Skeletal muscle tissue (tissue), 4 donors: ENCODE data around the gene GJC2. TPM values are rescaled to one million over a fixed set of nuclear protein-coding genes. Genes with fewer than 3 reads are reported as not detected.

Experiments
- H3K27ac ChIP-seq: one replicate; pipeline ENCODE4 v1.7.0; 2013; ENCODE audit warnings: mild to moderate bottlenecking, low read depth, low read length, inconsistent platforms
- H3K27me3 ChIP-seq, 3 donors: one replicate each; pipeline ENCODE4 v1.7.0; 2013; ENCODE audit warnings: low read length in 3 of 3; ENCODE audit not compliant: control insufficient read depth in 3 of 3, insufficient read depth in 3 of 3
- H3K36me3 ChIP-seq, 3 donors: one replicate each; pipeline ENCODE4 v1.7.0; 2013; ENCODE audit warnings: low read length in 3 of 3; ENCODE audit not compliant: control insufficient read depth in 3 of 3, insufficient read depth in 3 of 3
- H3K4me1 ChIP-seq, 3 donors: one replicate each; pipeline ENCODE4 v1.7.0; 2013; ENCODE audit warnings: low read length in 3 of 3, mild to moderate bottlenecking in 3 of 3; ENCODE audit not compliant: control insufficient read depth in 3 of 3, insufficient read depth in 3 of 3
- H3K4me3 ChIP-seq, 3 donors: one replicate each; pipeline ENCODE4 v1.7.0; 2013; ENCODE audit warnings: low read length in 3 of 3
- H3K9ac ChIP-seq, 3 donors: one replicate each; pipeline ENCODE4 v1.7.0; 2013; ENCODE audit warnings: low read length in 3 of 3, mild to moderate bottlenecking in 3 of 3, moderate library complexity in 2 of 3, low read depth in 1 of 3
- H3K9me3 ChIP-seq, 3 donors: one replicate each; pipeline ENCODE4 v1.7.0; 2013; ENCODE audit warnings: low read length in 3 of 3; ENCODE audit not compliant: control insufficient read depth in 3 of 3
- total RNA-seq: library from RNA; depleted of rRNA; stranded (reverse); fragments of >200 nt; gene quantifications from one replicate; pipeline ENCODE4 v1.2.3, GENCODE V29; 2014
- donor health status: Osteomylitis.

Gene GJC2
- total RNA-seq, 1 donor from 2014 or later = 1.6 TPM

DNA sequence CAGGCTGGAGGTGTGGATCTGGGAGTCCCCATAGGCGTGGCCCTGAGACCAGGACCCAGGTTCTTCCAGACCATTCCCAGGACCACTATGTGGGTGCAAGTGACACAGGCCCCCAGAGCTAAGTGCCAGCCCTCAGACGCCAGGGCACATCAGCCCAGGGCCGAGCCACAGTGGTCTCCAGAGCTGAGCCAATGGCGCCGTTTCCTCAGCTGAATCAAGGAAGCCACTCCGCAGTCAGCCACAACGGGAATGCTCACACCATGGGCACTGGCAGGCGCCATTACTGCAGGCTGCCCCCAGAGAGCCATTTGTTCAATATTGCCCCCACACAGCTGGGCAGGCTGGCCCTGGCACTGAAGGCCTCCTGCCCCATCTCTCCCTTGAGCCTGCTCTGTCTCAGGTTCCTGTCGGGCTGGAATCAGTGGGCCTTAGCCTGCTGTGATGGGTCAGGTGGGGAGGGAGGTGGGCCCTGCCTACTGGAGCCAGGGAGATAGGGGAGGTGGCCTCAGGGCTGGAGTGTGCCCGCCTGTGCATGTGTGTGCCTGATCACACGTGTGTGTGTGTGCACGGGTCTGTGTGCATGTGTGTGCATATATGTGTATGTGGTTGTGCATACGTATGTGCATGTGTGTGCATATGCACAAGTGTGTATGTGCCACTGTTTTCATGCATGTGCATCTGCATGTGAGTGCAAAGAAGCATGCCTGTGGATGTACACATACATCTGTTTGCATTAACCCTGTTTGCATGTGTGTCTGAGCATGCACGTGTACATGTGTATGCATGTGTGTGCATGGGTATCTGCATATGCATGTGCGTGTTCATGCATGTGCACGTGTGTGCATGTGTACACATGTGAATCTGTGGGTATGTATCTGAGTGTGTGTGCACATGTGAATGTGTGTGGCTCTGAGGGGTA, 6.1 kb downstream of the GJC2 start:
- Histone ChIP-seq H3K4me3 (no peak overlapping the region), H3K27me3 (peaks cover 23 to 31% (median 26%) of the 10 kb centered on the region in 3 donors), H3K27ac (no peak overlapping the region), H3K4me1 (peaks cover 10 to 15% (median 14%) of the 10 kb centered on the region in 3 donors), H3K36me3 (no peaks in the 10 kb centered on the region), H3K9ac (no peak overlapping the region), H3K9me3 (no peaks in the 10 kb centered on the region)

DNA sequence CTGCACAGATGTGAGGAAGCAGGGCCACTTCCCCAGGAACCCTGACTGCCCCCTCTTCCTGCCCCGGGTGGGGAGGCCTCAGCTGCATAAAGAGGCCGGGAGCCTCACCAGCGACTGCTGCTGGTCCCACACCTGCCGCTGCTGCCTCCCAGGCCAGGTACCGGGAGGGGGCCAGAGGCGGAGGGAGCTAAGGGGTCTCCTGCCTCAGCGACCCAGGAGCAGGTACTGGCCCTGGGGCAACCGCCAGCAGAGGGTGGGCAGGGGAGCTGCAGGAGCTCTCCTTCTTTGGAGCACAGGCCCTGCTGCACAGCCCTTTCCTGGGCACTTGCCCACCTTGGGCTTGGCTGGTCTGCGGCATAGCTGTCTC, 6.8 kb downstream of the GJC2 start:
- peak overlapping the region in 1 of 3 donors; percentile 6 for H3K4me3 ChIP-seq
- H3K27ac ChIP-seq = no peak overlapping the region
- H3K36me3 ChIP-seq = no peaks in the 10 kb centered on the region
- peaks cover 26 to 33% (median 26%) of the 10 kb centered on the region in 3 donors for H3K27me3 ChIP-seq
- H3K4me1 ChIP-seq = peaks cover 8 to 11% (median 9%) of the 10 kb centered on the region in 3 donors
- H3K9ac ChIP-seq = no peak overlapping the region
- no peaks in the 10 kb centered on the region for H3K9me3 ChIP-seq

DNA sequence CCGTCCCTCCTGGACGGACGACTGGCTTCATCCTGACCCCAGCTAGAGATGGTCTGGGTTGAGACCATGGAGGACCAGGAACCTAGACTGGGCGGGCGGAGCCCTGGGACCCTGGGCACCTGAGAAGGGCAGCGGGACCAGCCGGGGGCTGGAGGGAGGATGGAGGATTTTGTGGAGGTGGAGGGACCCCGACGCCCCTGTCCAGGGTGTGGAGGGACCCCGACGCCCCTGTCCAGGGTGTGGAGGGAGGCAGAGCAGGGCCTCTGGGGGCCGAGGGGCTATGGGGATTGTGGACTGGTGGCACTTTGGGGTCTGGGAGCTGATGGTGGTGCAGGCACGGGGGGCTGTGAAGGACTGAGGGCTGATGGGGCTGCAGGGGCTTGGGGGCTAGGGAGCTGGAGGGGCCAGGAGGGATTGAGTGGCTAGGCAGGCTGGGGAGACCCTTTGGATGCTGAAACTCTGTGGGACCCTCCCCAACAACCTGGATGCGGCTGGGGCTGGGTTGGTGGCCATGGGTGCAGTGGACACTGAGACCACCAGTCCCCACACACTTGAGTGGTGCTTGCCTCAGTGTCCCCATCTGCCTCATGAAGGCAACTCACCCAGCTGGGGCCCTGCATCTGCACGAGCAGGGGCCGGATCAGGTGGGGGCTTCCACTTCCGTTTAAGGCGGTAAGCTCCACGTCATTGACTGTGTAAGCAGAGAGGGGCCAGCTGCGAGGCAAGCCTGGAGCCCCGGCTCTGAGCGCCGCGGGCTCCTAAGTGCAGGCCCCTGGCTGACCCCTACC, 7.4 kb downstream of the GJC2 start:
- H3K36me3 ChIP-seq = no peaks in the 10 kb centered on the region
- H3K27me3 ChIP-seq = peaks cover 27 to 40% (median 27%) of the 10 kb centered on the region in 3 donors
- peak overlapping the region in 1 of 3 donors; percentile 6 for H3K4me3 ChIP-seq
- H3K4me1 ChIP-seq = peaks cover 10 to 13% (median 12%) of the 10 kb centered on the region in 3 donors
- no peak overlapping the region for H3K9ac ChIP-seq
- no peak overlapping the region for H3K27ac ChIP-seq
- H3K9me3 ChIP-seq = no peaks in the 10 kb centered on the region

DNA sequence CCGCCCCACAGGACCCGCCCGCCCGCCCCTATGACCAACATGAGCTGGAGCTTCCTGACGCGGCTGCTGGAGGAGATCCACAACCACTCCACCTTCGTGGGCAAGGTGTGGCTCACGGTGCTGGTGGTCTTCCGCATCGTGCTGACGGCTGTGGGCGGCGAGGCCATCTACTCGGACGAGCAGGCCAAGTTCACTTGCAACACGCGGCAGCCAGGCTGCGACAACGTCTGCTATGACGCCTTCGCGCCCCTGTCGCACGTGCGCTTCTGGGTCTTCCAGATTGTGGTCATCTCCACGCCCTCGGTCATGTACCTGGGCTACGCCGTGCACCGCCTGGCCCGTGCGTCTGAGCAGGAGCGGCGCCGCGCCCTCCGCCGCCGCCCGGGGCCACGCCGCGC, 8.0 kb downstream of the GJC2 start:
- Histone ChIP-seq H3K4me1 (peaks cover 15 to 19% (median 18%) of the 10 kb centered on the region in 3 donors), H3K36me3 (no peaks in the 10 kb centered on the region), H3K27ac (no peak overlapping the region)

DNA sequence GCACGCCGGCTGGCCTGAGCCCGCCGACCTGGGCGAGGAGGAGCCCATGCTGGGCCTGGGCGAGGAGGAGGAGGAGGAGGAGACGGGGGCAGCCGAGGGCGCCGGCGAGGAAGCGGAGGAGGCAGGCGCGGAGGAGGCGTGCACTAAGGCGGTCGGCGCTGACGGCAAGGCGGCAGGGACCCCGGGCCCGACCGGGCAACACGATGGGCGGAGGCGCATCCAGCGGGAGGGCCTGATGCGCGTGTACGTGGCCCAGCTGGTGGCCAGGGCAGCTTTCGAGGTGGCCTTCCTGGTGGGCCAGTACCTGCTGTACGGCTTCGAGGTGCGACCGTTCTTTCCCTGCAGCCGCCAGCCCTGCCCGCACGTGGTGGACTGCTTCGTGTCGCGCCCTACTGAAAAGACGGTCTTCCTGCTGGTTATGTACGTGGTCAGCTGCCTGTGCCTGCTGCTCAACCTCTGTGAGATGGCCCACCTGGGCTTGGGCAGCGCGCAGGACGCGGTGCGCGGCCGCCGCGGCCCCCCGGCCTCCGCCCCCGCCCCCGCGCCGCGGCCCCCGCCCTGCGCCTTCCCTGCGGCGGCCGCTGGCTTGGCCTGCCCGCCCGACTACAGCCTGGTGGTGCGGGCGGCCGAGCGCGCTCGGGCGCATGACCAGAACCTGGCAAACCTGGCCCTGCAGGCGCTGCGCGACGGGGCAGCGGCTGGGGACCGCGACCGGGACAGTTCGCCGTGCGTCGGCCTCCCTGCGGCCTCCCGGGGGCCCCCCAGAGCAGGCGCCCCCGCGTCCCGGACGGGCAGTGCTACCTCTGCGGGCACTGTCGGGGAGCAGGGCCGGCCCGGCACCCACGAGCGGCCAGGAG, 8.6 kb downstream of the GJC2 start:
- peaks cover 19 to 26% (median 25%) of the 10 kb centered on the region in 3 donors for H3K4me1 ChIP-seq

More for the DNA sequence above, 8.0 kb downstream of the GJC2 start:
- peaks cover 27 to 41% (median 28%) of the 10 kb centered on the region in 3 donors for H3K27me3 ChIP-seq
- no peak overlapping the region for H3K9ac ChIP-seq
- H3K9me3 ChIP-seq = no peaks in the 10 kb centered on the region
- H3K4me3 ChIP-seq = no peak overlapping the region

DNA sequence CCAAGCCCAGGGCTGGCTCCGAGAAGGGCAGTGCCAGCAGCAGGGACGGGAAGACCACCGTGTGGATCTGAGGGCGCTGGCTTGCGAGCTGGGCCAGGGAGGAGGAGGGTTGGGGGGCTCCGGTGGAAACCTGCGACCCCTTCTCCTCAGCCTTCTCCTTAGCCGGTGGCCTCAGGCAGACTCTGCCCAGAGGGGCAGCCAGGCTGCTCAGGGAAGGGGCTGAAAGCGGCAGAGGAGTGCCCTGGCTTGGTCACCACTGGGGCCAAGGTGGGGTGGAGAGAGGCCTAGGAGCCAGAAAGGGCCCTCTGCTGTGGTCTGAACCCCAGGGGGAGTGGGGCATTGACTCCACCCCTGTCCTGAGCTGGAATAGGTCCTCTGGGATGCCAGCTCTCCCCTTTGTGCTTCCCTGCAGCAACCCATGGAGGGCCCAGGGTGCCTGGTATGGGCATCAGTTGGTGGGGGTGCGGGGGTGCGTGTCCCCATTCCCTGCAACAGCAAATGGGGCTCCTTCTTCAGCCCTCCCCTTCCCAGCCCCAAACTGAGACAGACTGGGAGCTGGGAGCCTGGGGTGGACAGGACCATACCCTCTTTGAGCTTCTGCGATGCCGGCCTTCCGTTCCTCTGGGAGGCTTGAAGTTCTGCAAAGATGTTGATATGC, 9.4 kb downstream of the GJC2 start:
- Histone ChIP-seq H3K4me1 (peaks cover 27 to 33% (median 32%) of the 10 kb centered on the region in 3 donors), H3K27ac (no peak overlapping the region), H3K9ac (peak overlapping the region in 1 of 3 donors; percentile 40), H3K4me3 (no peak overlapping the region), H3K27me3 (peaks cover 27 to 41% (median 28%) of the 10 kb centered on the region in 3 donors), H3K36me3 (no peaks in the 10 kb centered on the region), H3K9me3 (no peaks in the 10 kb centered on the region)

More for the DNA sequence above, 8.6 kb downstream of the GJC2 start:
- H3K27me3 ChIP-seq = peaks cover 27 to 41% (median 28%) of the 10 kb centered on the region in 3 donors
- H3K9ac ChIP-seq = peak overlapping the region in 1 of 3 donors; percentile 40
- H3K9me3 ChIP-seq = no peaks in the 10 kb centered on the region
- peak overlapping the region in 1 of 3 donors; percentile 13 for H3K4me3 ChIP-seq
- no peaks in the 10 kb centered on the region for H3K36me3 ChIP-seq
- no peak overlapping the region for H3K27ac ChIP-seq

DNA sequence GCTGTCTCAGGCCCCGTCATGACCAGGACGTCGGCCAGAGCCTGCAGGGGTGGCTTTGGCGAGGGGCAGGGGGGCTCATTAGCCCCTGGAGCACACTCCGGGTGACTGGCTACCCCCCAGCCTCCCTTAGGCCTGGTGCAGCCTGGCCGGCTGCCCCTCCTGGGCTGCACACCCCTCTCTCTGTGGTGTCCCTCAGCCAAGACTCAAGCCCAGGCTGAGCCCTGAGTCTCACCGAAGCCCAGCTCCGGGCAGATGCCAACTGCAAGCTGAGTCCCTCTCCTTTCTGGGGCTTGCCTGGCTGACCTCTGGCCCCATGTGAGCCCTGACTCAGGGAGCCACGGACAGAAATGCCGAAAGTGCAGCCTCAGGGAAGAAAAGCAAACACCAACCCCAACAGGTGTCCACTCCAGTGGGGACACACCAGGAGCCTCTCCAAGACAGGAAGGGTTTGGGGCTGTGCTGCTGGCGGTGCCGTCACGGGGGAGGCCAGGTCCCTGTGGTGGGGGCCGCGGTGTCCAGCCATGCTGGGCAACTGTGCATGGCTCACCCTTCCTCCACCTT, 10.6 kb downstream of the GJC2 start:
- Histone ChIP-seq H3K9me3 (no peaks in the 10 kb centered on the region), H3K9ac (no peak overlapping the region), H3K36me3 (no peaks in the 10 kb centered on the region), H3K27me3 (peaks cover 27 to 41% (median 28%) of the 10 kb centered on the region in 3 donors), H3K27ac (no peak overlapping the region), H3K4me3 (no peak overlapping the region), H3K4me1 (peaks cover 31 to 44% (median 44%) of the 10 kb centered on the region in 3 donors)

DNA sequence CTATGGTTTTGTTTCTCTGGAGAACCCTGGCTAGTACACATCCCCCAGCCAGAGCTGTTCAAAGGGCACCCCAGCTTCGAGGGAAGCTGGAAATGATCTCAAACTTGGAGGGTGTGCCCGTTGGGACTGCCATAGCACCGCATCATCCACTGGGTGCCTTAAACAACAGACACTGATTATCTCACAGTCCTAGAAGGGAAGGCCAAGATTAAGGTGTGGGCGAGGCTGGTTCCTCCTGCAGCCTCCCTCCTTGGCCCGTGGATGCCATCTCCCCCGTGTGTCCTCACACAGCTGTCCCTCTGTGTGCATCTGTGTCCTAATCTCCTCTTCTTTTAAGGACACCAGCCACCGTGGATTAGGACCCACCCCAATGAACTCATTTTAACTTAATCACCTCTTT, 11.6 kb downstream of the GJC2 start:
- no peak overlapping the region for H3K27ac ChIP-seq
- H3K9ac ChIP-seq = no peak overlapping the region
- no peaks in the 10 kb centered on the region for H3K9me3 ChIP-seq
- H3K4me3 ChIP-seq = no peak overlapping the region
- no peaks in the 10 kb centered on the region for H3K36me3 ChIP-seq
- peaks cover 33 to 46% (median 46%) of the 10 kb centered on the region in 3 donors for H3K4me1 ChIP-seq
- H3K27me3 ChIP-seq = peaks cover 21 to 41% (median 28%) of the 10 kb centered on the region in 3 donors

DNA sequence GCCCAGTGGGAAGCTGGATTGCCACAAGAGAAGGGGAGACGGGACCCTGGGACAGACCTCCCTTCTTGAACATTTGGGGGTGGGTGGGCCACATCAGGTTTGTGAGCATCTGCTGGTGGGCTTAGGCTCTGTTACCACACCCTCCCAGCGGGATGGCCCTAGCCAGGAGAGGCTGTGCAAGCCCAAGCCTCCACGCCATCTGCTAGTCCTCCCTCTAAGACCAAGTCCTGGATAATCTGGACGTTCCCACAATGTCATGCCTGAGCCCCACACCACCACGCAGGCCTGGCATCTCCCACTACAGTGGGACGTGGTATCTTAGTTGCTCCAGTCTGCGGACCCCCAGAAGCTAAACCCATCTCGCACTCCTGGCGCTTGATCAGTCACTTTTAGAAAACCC, 12.1 kb downstream of the GJC2 start:
- H3K9me3 ChIP-seq = no peaks in the 10 kb centered on the region
- peaks cover 21 to 41% (median 26%) of the 10 kb centered on the region in 3 donors for H3K27me3 ChIP-seq
- H3K27ac ChIP-seq = no peak overlapping the region
- H3K4me1 ChIP-seq = peaks cover 38 to 51% (median 51%) of the 10 kb centered on the region in 3 donors
- no peak overlapping the region for H3K9ac ChIP-seq
- H3K4me3 ChIP-seq = no peak overlapping the region
- no peaks in the 10 kb centered on the region for H3K36me3 ChIP-seq
